DND-41 (cell line): ENCODE data around the gene CATSPERD.

Experiments
- EZH2 ChIP-seq: IDR thresholded peaks from 3 replicates; pipeline ENCODE4 v1.6.1; 2012; ENCODE audit warnings: borderline replicate concordance, low read depth, mild to moderate bottlenecking, moderate library complexity, low read length, inconsistent platforms; ENCODE audit not compliant: severe bottlenecking
- TF ChIP-seq, protein P1 (sequence below): IDR thresholded peaks from 2 replicates; pipeline ENCODE4 v1.5.1; 2012; ENCODE audit warnings: borderline replicate concordance, low read length, moderate library complexity, mild to moderate bottlenecking; ENCODE audit not compliant: poor library complexity, severe bottlenecking; ENCODE audit errors: extremely low read depth

DNA sequence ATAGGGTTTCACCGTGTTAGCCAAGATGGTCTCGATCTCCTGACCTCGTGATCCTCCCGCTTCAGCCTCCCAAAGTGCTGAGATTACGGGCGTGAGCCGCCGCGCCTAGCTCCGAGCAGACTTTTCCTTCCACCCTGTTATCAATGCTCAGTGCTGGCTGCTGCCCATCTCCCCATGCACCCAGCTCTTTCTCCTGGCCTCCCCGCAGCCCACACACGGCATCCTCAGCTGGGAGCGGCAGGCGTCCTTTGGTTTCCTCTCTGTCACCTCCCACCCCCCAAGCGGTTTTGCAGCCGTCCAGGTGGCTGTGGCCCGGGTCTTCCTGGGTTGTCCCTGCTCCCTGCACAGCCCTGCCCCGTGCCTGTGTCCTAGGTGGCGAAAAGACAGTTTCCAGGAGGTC lies 52.0 kb downstream of the CATSPERD start:
- TF ChIP-seq, protein P1, sequence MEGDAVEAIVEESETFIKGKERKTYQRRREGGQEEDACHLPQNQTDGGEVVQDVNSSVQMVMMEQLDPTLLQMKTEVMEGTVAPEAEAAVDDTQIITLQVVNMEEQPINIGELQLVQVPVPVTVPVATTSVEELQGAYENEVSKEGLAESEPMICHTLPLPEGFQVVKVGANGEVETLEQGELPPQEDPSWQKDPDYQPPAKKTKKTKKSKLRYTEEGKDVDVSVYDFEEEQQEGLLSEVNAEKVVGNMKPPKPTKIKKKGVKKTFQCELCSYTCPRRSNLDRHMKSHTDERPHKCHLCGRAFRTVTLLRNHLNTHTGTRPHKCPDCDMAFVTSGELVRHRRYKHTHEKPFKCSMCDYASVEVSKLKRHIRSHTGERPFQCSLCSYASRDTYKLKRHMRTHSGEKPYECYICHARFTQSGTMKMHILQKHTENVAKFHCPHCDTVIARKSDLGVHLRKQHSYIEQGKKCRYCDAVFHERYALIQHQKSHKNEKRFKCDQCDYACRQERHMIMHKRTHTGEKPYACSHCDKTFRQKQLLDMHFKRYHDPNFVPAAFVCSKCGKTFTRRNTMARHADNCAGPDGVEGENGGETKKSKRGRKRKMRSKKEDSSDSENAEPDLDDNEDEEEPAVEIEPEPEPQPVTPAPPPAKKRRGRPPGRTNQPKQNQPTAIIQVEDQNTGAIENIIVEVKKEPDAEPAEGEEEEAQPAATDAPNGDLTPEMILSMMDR: no peak
- no peak for TF ChIP-seq EZH2
